Muscle layer of duodenum (tissue), 2 donors: ENCODE measurements around the gene UNC13C.

Experiments
- H3K27ac ChIP-seq: one replicate; pipeline ENCODE4 v1.7.0; 2013; ENCODE audit warnings: mild to moderate bottlenecking, low read length
- H3K27me3 ChIP-seq: one replicate; pipeline ENCODE4 v1.7.0; 2013; ENCODE audit warnings: low read depth, mild to moderate bottlenecking, control low read depth, low read length
- H3K36me3 ChIP-seq, 2 donors: one replicate each; pipeline ENCODE4 v1.7.0; 2013; ENCODE audit warnings: low read length in 2 of 2, control low read depth in 1 of 2, mild to moderate bottlenecking in 1 of 2; ENCODE audit not compliant: insufficient read depth in 2 of 2, control insufficient read depth in 1 of 2
- H3K4me1 ChIP-seq, 2 donors: one replicate each; pipeline ENCODE4 v1.7.0; 2013; ENCODE audit warnings: low read length in 2 of 2, mild to moderate bottlenecking in 2 of 2, control low read depth in 1 of 2, moderate library complexity in 1 of 2; ENCODE audit not compliant: insufficient read depth in 2 of 2, control insufficient read depth in 1 of 2
- H3K4me3 ChIP-seq, 2 donors: one replicate each; pipeline ENCODE4 v1.7.0; 2013; ENCODE audit warnings: low read length in 2 of 2, low read depth in 1 of 2, mild to moderate bottlenecking in 1 of 2
- H3K9me3 ChIP-seq, 2 donors: one replicate each; pipeline ENCODE4 v1.7.0; 2013; ENCODE audit warnings: low read length in 2 of 2, control low read depth in 1 of 2, mild to moderate bottlenecking in 1 of 2; ENCODE audit not compliant: control insufficient read depth in 1 of 2
- donor health status: healthy.

Gene UNC13C

DNA sequence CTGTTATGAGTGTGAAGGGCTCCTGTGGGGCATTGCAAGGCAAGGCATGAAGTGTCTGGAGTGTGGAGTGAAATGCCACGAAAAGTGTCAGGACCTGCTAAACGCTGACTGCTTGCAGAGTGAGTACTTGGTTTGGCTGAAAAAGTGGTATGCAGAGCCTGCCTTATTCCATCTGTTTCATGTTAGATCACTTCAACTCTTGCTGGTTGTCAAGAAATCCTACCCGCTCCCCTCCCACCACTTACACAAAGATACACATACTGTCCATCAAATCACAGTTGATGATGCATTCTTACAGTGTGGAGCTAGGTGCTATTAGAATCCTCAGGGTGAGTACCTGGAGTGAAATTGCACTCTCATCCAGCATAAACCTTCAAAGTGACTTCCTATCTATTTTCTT is 272.1 kb downstream of the UNC13C start:
- no peak overlapping the region for H3K27ac ChIP-seq
- no peak overlapping the region for H3K4me3 ChIP-seq
- H3K4me1 ChIP-seq, result no peaks in the 10 kb centered on the region
- no peaks in the 10 kb centered on the region for H3K36me3 ChIP-seq
- no peaks in the 10 kb centered on the region for H3K27me3 ChIP-seq
- H3K9me3 ChIP-seq, result no peaks in the 10 kb centered on the region

DNA sequence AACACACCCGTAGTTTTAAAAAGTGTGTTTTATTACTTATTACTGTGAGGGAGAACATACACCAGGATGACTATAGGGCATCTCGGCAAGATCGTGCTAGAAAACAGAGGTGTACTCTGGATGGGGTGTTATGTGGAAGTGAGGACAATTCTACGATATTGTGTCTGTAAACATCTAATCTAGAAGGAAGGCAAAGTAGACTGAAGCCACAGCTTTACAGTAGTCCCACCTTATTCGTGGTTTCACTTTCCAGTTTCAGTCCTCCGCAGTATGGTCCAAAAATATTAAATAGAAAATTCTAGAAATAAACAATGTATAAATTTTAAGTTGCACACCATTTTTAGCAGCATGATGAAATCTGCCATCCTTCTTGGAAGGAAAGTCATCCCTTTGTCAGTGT is 277.9 kb downstream of the UNC13C start:
- H3K4me3 ChIP-seq, result no peak overlapping the region
- no peaks in the 10 kb centered on the region for H3K4me1 ChIP-seq
- no peaks in the 10 kb centered on the region for H3K27me3 ChIP-seq
- H3K9me3 ChIP-seq, result no peaks in the 10 kb centered on the region
- no peaks in the 10 kb centered on the region for H3K36me3 ChIP-seq
- no peak overlapping the region for H3K27ac ChIP-seq

DNA sequence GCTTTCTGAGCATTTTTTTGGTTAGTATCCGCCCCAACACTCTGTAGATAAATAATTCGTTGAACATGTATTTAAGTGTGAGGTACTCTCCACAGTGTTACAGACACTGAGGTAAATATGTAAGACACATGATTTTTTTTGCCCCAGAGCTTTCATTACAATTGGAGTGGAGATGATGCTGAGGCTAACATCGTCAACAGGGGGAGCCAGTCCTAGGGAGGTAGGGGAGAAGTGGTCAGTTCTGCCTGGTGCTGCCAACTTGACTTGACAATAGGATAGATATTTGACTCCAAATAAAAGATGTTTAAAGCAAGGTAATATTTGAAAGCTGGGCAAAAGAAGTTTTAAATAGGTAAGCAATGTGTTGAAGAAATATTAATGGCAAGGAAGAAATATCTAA is 295.7 kb downstream of the UNC13C start:
- no peaks in the 10 kb centered on the region for H3K36me3 ChIP-seq
- no peak overlapping the region for H3K27ac ChIP-seq
- H3K9me3 ChIP-seq, result no peaks in the 10 kb centered on the region
- no peaks in the 10 kb centered on the region for H3K4me1 ChIP-seq
- no peaks in the 10 kb centered on the region for H3K27me3 ChIP-seq
- H3K4me3 ChIP-seq, result no peak overlapping the region

DNA sequence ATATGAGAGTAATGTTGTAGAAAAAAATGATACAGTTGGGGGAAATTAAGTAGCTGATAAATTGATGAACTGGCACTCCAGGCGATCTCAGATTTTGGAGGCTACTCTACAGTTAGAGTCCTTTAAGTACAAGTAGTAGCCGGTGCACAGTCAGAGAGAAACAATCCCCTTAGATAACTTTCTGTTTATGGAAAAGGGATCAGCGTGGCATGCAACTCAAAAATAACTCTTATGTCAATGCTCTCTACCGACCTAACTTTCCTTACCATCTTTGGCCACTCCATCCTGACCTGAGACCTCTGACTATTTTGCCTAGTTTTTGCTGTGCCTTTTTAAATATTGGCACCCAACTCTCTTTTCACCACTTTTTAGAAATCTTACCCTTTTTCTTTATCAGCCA is 299.6 kb downstream of the UNC13C start:
- H3K36me3 ChIP-seq, result no peaks in the 10 kb centered on the region
- H3K4me1 ChIP-seq, result no peaks in the 10 kb centered on the region
- no peak overlapping the region for H3K27ac ChIP-seq
- no peaks in the 10 kb centered on the region for H3K9me3 ChIP-seq
- no peak overlapping the region for H3K4me3 ChIP-seq
- no peaks in the 10 kb centered on the region for H3K27me3 ChIP-seq

DNA sequence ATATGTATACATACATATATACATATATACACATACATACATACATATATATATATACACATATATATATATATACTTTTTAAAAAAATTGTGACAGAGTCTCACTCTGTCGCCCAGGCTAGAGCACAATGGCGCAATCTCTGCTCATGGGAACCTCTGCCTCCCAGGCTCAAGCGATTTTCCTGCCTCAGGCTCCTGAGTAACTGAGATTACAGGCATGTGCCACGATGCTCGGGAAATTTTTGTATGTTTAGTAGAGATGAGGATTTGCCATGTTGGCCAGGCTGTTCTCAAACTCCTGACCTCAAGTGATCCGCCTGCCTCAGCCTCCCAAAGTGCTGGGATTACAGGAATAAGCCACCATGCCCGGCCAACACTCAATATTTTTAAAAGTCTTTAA is 302.5 kb downstream of the UNC13C start:
- Histone ChIP-seq H3K4me1 (no peaks in the 10 kb centered on the region), H3K9me3 (no peaks in the 10 kb centered on the region), H3K4me3 (no peak overlapping the region), H3K36me3 (no peaks in the 10 kb centered on the region), H3K27me3 (no peaks in the 10 kb centered on the region), H3K27ac (no peak overlapping the region)

DNA sequence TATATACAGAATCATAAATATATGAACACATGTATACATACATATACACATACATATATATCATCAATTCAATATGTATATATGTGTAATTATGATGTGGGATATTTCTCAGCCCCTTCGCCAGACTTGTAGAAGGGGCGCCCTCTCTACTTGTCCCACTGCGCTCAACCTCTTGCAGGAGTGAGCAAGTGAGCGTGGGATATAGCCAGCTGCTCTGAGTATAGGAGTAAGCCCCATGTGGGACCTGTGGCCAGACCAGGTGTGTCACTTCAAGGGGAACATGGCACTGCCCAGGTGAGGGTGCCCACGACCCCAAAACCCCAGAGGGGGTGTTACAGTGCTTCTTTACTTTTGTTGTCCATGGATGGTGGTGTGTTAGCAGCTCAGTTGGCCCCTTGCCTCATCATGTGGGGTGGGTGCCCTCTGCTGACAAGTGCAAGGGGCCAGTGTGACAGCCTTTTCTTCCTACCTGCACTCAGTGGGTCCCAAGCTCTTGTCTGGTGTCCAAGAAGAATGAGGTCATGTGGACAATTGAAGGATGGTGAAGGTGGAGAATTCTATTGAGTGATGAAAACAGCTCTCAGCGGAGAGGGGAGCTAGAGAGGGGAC is 304.1 kb downstream of the UNC13C start:
- no peaks in the 10 kb centered on the region for H3K4me1 ChIP-seq
- no peak overlapping the region for H3K27ac ChIP-seq
- H3K4me3 ChIP-seq, result no peak overlapping the region
- H3K36me3 ChIP-seq, result no peaks in the 10 kb centered on the region
- no peaks in the 10 kb centered on the region for H3K9me3 ChIP-seq
- H3K27me3 ChIP-seq, result no peaks in the 10 kb centered on the region

DNA sequence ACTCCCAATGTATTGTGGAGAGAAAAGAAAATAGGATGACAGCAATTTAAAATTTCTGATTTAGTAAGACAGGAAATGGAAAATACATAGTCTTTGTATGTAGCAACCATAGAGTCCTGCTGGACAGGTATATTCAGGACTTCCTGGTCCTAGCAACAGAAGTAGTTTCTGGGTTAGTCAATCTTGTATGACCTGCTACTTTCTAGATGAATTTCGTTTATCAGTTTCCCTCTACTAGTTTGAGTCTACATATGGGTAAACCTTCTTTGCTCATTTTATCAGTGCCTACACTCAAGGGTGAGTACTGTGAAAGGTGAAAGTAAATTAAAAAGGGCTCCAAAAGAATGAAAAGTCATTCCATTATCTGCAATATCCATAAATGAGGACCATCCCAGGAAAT is 309.8 kb downstream of the UNC13C start:
- no peaks in the 10 kb centered on the region for H3K9me3 ChIP-seq
- H3K4me3 ChIP-seq, result no peak overlapping the region
- no peaks in the 10 kb centered on the region for H3K4me1 ChIP-seq
- H3K27ac ChIP-seq, result no peak overlapping the region
- H3K27me3 ChIP-seq, result no peaks in the 10 kb centered on the region
- H3K36me3 ChIP-seq, result no peaks in the 10 kb centered on the region

DNA sequence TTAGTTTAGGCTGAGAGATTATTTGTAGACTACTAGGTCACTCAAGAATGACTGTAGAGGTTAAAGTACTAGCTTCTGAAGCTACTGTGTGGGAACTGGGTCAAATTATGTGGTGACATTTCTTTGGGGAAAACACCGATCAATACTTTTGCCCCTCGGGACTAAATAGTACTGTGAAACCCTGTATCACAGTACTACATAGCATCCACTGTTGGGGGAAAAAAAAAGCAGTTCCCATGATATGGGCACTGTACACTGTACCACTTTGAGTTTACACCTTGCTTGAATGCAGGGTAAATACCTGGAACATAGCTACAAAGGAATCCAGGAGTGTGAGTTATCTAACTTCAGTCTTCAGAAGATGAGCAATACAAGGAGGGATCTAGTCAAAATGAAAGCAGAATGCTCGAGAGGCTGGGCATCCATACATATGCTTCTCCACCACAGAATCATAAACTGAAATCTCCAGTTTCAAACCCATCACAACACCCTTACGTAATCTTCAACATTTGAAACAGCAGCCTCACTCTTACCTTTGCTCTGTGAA is 311.4 kb downstream of the UNC13C start:
- H3K4me1 ChIP-seq, result no peaks in the 10 kb centered on the region
- no peak overlapping the region for H3K27ac ChIP-seq
- no peaks in the 10 kb centered on the region for H3K36me3 ChIP-seq
- no peaks in the 10 kb centered on the region for H3K9me3 ChIP-seq
- H3K27me3 ChIP-seq, result no peaks in the 10 kb centered on the region
- no peak overlapping the region for H3K4me3 ChIP-seq

DNA sequence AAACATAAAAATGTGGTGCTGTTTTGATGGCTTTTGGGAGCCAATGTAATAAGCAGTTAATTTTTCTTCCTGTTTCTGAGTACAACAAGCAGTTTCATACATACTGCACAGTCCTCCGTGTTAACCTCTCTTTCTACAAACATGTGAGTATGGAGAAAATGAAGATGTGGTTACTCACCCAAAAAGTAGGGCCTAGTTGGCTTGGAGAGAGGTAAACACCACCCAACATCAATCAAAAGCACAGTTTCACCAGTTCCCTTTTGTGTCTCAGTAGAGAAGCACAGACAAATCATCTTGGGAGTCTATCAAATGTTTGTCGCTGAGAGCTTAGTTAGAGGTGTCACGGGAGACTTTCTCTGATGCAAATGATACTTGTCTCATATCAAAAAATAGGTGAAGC is 320.2 kb downstream of the UNC13C start:
- H3K9me3 ChIP-seq, result no peaks in the 10 kb centered on the region
- no peak overlapping the region for H3K4me3 ChIP-seq
- H3K36me3 ChIP-seq, result no peaks in the 10 kb centered on the region
- no peaks in the 10 kb centered on the region for H3K27me3 ChIP-seq
- H3K4me1 ChIP-seq, result no peaks in the 10 kb centered on the region
- H3K27ac ChIP-seq, result no peak overlapping the region

DNA sequence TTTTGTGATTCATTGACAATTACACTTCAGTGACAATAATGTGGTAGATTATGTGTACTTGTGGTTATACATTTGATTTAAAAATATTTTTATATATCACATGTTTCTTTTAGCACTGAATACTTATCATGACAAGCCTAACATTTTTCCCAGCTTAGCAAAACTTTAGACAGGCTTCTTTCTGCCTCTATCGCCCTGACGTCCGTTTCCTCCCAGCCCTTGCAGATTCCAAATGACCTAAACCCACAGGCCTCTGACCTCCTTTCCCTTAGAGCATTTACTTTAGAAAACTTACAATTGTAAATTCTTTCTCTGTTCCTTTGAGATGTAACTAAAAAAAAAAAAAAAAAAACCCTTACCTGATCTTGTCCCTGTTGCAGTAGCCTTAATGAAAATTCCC is 326.1 kb downstream of the UNC13C start:
- H3K36me3 ChIP-seq, result no peaks in the 10 kb centered on the region

DNA sequence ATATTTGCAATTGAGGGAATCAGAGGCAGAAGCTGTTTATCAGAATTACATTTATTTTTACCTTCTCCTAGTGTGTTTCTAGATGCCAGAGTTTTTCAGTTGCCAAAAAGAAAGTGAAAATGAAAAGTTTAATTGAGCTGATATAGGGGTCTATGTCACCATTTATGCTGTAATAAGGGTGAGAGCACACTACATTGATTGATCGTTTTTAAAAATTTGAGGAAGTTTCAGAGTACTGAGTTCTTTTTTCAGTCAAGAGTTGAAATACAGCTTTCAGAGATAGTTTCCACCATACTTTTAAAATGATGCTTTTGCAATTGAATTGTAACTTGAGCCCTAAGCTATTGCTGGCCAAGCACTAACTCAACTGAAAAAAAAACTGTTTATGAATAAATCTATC is 326.9 kb downstream of the UNC13C start:
- Histone ChIP-seq H3K27me3 (no peaks in the 10 kb centered on the region), H3K36me3 (no peaks in the 10 kb centered on the region), H3K9me3 (no peaks in the 10 kb centered on the region), H3K27ac (no peak overlapping the region), H3K4me1 (no peaks in the 10 kb centered on the region), H3K4me3 (no peak overlapping the region)

More for the DNA sequence above, 326.1 kb downstream of the UNC13C start:
- Histone ChIP-seq H3K4me3 (no peak overlapping the region), H3K4me1 (no peaks in the 10 kb centered on the region), H3K27ac (no peak overlapping the region), H3K27me3 (no peaks in the 10 kb centered on the region), H3K9me3 (no peaks in the 10 kb centered on the region)

DNA sequence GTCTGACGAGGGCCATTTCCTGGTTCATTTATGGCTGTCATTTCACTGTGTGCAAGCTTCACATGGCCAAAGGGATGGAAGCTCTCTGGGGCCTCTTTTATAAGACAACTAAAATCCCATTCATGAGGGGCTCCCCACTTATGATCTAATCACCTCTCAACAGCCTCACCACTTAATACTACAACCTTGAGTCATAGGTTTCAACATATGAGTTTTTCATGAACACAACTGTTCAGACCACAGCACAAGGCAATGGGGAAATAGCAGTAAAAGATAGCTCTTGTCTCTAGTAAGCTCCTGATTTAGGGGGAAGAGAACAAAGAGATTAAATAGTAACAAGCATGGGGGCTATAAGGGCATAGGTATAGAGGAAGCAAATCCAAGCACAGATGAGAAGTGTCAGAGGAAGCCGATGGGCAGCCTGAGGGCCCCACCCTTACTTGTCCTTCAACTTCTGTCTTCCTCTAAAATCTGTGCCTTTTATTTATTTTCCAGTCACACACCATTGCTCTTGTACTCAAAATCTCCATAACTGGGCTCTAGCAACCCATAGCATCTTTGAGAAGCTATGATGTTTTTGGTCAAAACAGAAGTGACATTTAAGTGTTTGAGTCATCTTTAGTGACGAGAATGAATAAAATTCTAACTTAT is 329.1 kb downstream of the UNC13C start:
- Histone ChIP-seq H3K9me3 (no peaks in the 10 kb centered on the region), H3K4me1 (no peaks in the 10 kb centered on the region), H3K4me3 (no peak overlapping the region), H3K27ac (no peak overlapping the region), H3K27me3 (no peaks in the 10 kb centered on the region), H3K36me3 (no peaks in the 10 kb centered on the region)
